MCF 10A (cell line): ENCODE measurements around the gene TELO2. TPM values are rescaled to one million over a fixed set of nuclear protein-coding genes. Genes with fewer than 3 reads are reported as not detected.
A peak's percentile ranks its signal among the peaks of the same experiment; 100 is the strongest.
"Not testable (repeated sequence)": the region's sequence is repeated elsewhere in the genome, so short reads cannot be mapped to it uniquely, and the experiment has no call there.

Experiments used
- BruUV-seq: library from RNA; stranded (reverse); fragments of 400-500 nt; replicated peaks from 2 replicates; lab custom pipeline; 2021; lab: Mats Ljungman, UMichigan
- CTCF ChIA-PET: fragments of 300-600 bp; sonication (Branson Sonifier 250); formaldehyde crosslinking; extraction: SDS; loops from one replicate; lab custom pipeline; 2021; ENCODE audit warnings: antibody characterized with exemption, inconsistent platforms; lab: Yijun Ruan, JAX
- POLR2A ChIA-PET: fragments of 300-600, 350-650 bp; sonication (Branson Sonifier 250); formaldehyde crosslinking; extraction: SDS; loops from one replicate; lab custom pipeline; 2020; ENCODE audit warnings: antibody characterized with exemption, inconsistent platforms; lab: Yijun Ruan, JAX
- DNase-seq: peaks from one replicate; pipeline ENCODE4 v3.0.0-alpha.2; 2018; ENCODE audit not compliant: unreplicated experiment
- H3K27ac Mint-ChIP-seq: one replicate; pipeline ENCODE4 v1.8.0; 2022; ENCODE audit warnings: mild to moderate bottlenecking, low read depth, mixed read lengths; ENCODE audit not compliant: unreplicated experiment
- H3K27me3 Mint-ChIP-seq: one replicate; pipeline ENCODE4 v1.8.0; 2022; ENCODE audit warnings: mixed read lengths; ENCODE audit not compliant: insufficient read depth, unreplicated experiment
- H3K36me3 Mint-ChIP-seq: one replicate; pipeline ENCODE4 v1.8.0; 2022; ENCODE audit warnings: mild to moderate bottlenecking, moderate library complexity, mixed read lengths; ENCODE audit not compliant: insufficient read depth, unreplicated experiment
- H3K4me1 Mint-ChIP-seq: one replicate; pipeline ENCODE4 v1.8.0; 2022; ENCODE audit warnings: mixed read lengths; ENCODE audit not compliant: insufficient read depth, unreplicated experiment
- H3K4me3 Mint-ChIP-seq: one replicate; pipeline ENCODE4 v1.8.0; 2022; ENCODE audit warnings: mild to moderate bottlenecking, moderate library complexity, mixed read lengths; ENCODE audit not compliant: unreplicated experiment
- H3K9me3 Mint-ChIP-seq: one replicate; pipeline ENCODE4 v1.8.0; 2022; ENCODE audit warnings: mixed read lengths; ENCODE audit not compliant: unreplicated experiment
- CTCF ChIP-seq: fragments of 200-600 bp; IDR thresholded peaks from one replicate; pipeline ENCODE4 v1.8.0; 2022; ENCODE audit warnings: antibody characterized with exemption, mild to moderate bottlenecking; ENCODE audit not compliant: unreplicated experiment
- intact Hi-C: fragments of 100-400 bp; cut with micrococcal nuclease; formaldehyde crosslinking; loops from 2 replicates; pipeline ENCODE4 v1.14.1; 2022
- total RNA-seq: library from RNA; stranded (reverse); gene quantifications from 2 replicates; pipeline ENCODE4 v1.2.3, GENCODE V29; 2022

The TELO2 gene
- total RNA-seq, 1 experiment from 2014 or later = 31.3 TPM

- Mint-ChIP-seq H3K4me1 (peaks cover 6% of the 10 kb centered on the region), H3K9me3 (no peaks in the 10 kb centered on the region), H3K4me3 (peak overlapping the region; percentile 72), H3K27me3 (no peaks in the 10 kb centered on the region), H3K27ac (peak overlapping the region; percentile 75), H3K36me3 (peaks cover 16% of the 10 kb centered on the region)
- BruUV-seq = TSS peak; percentile 58
- no peak for DNase-seq
- no peak for TF ChIP-seq CTCF
- POLR2A ChIA-PET = no interaction called here
- CTCF ChIA-PET = no interaction called here
- intact Hi-C loops = no loop called here
Measured at GRCh38 chr16:1474082-1474795, 18.9 kb upstream of the TELO2 start.

- Mint-ChIP-seq H3K27me3 (no peaks in the 10 kb centered on the region), H3K27ac (peak within 1 kb of the TSS; percentile 75), H3K4me3 (peak within 1 kb of the TSS; percentile 72), H3K36me3 (peaks cover 16% of the 10 kb centered on the region), H3K9me3 (no peaks in the 10 kb centered on the region), H3K4me1 (peaks cover 6% of the 10 kb centered on the region)
- ChIA-PET CTCF (no interaction called here), POLR2A (interaction anchor here (0.6 to 1.4 kb wide), 5 partner anchors 54 to 374 kb away, joined by 3 to 4 read pairs (median 4); partner anchors contain the start of genes IFT140, JPT2 and UQCC4)
- intact Hi-C loops = no loop called here
- peak; percentile 83 for DNase-seq
- BruUV-seq = no TSS peak
- no peak for TF ChIP-seq CTCF
Measured at GRCh38 chr16:1474796-1475551, 18.2 kb upstream of the TELO2 start, which contains the start of gene CLCN7. TSS of gene CLCN7 (minus strand) at chr16:1475028. CDS start at chr16:1474974, 54 bp downstream.

DNA sequence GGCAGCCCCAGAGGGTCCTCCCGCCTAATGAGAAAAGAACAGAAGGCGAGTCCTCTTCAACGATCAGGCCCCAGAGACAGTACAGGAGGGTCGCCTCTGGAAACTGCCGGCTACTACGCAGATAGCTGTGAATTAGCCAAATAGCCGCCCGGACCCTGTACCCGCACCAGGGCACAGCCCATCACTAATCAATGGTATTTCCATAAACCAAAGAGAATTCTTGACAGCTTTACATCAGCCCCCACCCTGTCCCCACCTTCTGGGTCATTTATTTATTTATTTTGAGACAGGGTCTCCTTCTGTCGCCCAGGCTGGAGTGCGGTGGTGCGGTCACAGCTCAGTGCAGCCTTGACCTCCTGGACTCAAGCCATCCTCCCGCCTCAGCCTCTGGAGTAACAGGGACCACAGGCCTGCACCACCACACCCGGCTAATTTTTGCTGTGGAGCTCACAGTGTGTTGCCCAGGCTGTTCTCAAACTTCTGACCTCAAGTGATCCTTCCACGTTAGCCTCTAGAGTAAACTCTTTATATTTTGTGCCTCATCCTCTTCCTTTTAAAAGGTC, 17.5 kb upstream of the TELO2 start:
- Mint-ChIP-seq H3K36me3 (peaks cover 10% of the 10 kb centered on the region), H3K4me1 (peaks cover 6% of the 10 kb centered on the region), H3K27ac (peak overlapping the region; percentile 75), H3K9me3 (no peaks in the 10 kb centered on the region), H3K27me3 (no peaks in the 10 kb centered on the region), H3K4me3 (peak overlapping the region; percentile 72)
- no peak for TF ChIP-seq CTCF
- TSS peak; percentile 67 for BruUV-seq
- no peak for DNase-seq
- ChIA-PET POLR2A (interaction anchor here (0.6 to 1.4 kb wide), 7 partner anchors 16 to 374 kb away, joined by 3 to 4 read pairs (median 3); partner anchors contain the start of genes IFT140, JPT2, TELO2 and UQCC4), CTCF (no interaction called here)
- intact Hi-C loops = no loop called here

DNA sequence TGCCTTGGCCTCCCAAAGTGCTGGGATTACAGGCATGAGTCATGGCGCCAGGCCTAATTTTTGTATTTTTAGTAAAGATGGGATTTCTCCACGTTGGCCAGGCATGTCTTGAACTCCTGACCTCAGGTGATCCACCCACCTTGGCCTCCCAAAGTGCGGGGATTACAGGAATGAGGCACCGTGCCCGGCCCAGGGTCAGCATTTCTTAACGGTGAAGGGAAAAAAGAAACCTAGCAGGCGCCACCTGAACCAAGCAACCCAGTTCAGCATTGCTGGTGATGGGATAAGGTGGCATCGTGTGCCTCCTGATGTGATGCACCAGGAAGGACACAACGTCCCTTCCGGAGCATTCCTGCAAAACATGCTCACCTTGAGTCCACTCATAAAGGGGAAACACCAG, 16.1 kb upstream of the TELO2 start:
- peaks cover 5% of the 10 kb centered on the region for H3K36me3 Mint-ChIP-seq
- H3K27me3 Mint-ChIP-seq = no peaks in the 10 kb centered on the region
- no peak for DNase-seq
- intact Hi-C loops = no loop called here
- TF ChIP-seq CTCF = no peak
- H3K4me1 Mint-ChIP-seq = peaks cover 6% of the 10 kb centered on the region
- no peak overlapping the region for H3K27ac Mint-ChIP-seq
- BruUV-seq = no TSS peak
- H3K9me3 Mint-ChIP-seq = no peaks in the 10 kb centered on the region
- H3K4me3 Mint-ChIP-seq = no peak overlapping the region
- ChIA-PET POLR2A (interaction anchor here (2.6 kb wide), 1 partner anchor 16 kb away, joined by 10 read pairs; the partner anchor contains the start of gene TELO2), CTCF (no interaction called here)

DNA sequence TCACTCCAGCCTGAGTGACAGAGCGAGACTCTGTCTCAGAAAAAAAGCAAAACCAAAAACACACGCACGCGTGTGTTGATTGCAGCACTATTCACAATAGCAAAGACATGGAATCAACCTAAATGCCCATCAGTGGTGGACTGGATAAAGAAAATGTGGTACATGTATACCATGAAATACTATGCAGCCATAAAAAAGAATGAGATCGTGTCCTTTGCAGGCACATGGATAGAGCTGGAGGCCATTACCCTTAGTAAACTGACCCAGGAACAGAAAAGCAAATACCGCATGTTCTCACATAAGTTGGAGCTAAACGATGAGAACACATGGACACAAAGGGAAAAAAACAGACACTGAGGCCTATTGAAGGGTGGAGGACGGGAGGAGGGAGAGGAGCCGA, 14.2 kb upstream of the TELO2 start:
- intact Hi-C loops, H3K36me3 Mint-ChIP-seq, BruUV-seq, H3K4me3 Mint-ChIP-seq, DNase-seq, H3K9me3 Mint-ChIP-seq, H3K27me3 Mint-ChIP-seq, H3K27ac Mint-ChIP-seq, H3K4me1 Mint-ChIP-seq: not testable (repeated sequence)
- POLR2A ChIA-PET = interaction anchor here (2.6 kb wide), 1 partner anchor 14 kb away, joined by 10 read pairs; the partner anchor contains the start of gene TELO2
- CTCF ChIA-PET = interaction anchor here (0.6 kb wide), 1 partner anchor 189 kb away, joined by 4 read pairs; no protein-coding TSS in a partner anchor
